ENCODE results near the gene HTR1A. TPM values are rescaled to one million over a fixed set of nuclear protein-coding genes. Genes with fewer than 3 reads are reported as not detected.

Gene HTR1A
- total RNA-seq, 2 experiments from 2014 or later, result not detected

DNA sequence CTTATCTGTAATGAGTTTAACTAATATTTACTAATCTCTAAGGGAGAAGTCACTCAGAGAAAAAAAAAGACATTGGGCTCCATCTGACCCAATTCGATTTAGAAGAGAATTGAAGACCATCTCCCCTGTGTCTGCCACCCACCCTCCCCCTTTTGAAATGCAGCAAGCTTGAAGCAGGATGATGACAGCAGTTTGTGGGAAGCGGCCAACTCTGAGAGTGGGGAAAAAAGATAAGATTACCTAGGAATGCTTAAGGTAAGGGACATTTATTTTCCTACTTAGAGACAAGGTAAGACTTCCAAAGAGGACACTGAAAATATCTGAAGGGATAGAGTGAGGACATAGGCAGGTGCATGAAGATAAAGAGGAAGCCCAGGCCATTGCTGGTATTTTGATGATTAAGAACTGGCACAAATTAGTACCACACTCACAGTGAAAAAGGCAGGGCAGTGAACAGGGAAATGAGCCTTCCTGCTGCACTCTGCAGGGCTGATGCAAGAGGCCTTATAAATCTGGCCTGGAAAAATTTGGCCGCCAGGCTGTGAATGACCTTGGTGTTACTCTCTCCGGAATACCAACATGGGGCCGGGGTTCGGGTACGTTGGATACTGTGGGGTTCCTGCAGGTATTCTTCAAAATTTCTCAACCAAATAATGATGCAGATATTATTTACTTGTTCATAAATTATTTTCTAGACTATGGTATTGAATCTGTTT is 42.3 kb downstream of the HTR1A start:
- Histone ChIP-seq H3K4me1 (ENCODE audit: insufficient read depth, low read length) (no peaks in the 10 kb centered on the region), H3K36me3 (ENCODE audit: insufficient read depth, low read length) (no peaks in the 10 kb centered on the region), H3K9me3 (ENCODE audit: control insufficient read depth in 1 of 2, insufficient read depth in 1 of 2, low read length in 2 of 2) (no peaks in the 10 kb centered on the region), H3K27me3 (ENCODE audit: control insufficient read depth in 1 of 2, insufficient read depth in 2 of 2, low read length in 2 of 2) (no peaks in the 10 kb centered on the region), H3K27ac (ENCODE audit: low read depth in 1 of 2, low read length in 2 of 2) (no peak overlapping the region), H3K4me3 (ENCODE audit: low read length) (no peak overlapping the region)
- ChIA-PET CTCF (no interaction called here), POLR2A (no interaction called here)
- Mint-ChIP-seq H3K27me3 (no peaks in the 10 kb centered on the region), H3K9me3 (peaks cover 7% of the 10 kb centered on the region), H3K4me3 (no peak overlapping the region), H3K27ac (no peak overlapping the region), H3K4me1 (ENCODE audit: low read depth) (no peaks in the 10 kb centered on the region), H3K36me3 (ENCODE audit: low read depth) (no peaks in the 10 kb centered on the region)
- DNase-seq (no peak), ATAC-seq (ENCODE audit: poor library complexity) (no peak)
- intact Hi-C loops (cut with DNase I, micrococcal nuclease), result no loop called here
- TF ChIP-seq, protein P1, sequence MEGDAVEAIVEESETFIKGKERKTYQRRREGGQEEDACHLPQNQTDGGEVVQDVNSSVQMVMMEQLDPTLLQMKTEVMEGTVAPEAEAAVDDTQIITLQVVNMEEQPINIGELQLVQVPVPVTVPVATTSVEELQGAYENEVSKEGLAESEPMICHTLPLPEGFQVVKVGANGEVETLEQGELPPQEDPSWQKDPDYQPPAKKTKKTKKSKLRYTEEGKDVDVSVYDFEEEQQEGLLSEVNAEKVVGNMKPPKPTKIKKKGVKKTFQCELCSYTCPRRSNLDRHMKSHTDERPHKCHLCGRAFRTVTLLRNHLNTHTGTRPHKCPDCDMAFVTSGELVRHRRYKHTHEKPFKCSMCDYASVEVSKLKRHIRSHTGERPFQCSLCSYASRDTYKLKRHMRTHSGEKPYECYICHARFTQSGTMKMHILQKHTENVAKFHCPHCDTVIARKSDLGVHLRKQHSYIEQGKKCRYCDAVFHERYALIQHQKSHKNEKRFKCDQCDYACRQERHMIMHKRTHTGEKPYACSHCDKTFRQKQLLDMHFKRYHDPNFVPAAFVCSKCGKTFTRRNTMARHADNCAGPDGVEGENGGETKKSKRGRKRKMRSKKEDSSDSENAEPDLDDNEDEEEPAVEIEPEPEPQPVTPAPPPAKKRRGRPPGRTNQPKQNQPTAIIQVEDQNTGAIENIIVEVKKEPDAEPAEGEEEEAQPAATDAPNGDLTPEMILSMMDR (IDR thresholded peaks at IDR 0.05), result no peak

DNA sequence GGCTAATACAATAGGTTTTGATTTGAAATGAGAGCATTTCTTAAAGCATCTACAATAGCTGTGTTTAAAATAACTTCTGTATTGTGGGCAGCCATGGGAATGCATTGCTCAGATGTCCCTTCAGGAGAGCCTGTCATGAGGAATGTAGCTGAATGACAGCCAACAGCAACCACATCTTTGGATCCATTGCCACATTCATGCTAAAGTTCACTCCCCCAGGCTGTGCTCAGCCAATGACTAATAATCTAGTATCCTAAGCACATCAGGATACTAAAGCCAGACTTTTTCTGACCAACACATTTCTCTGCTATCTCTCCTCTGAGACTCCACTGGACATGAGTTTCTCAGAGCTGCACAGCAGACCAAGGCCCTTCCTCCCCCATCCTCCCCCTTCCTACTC is 45.5 kb downstream of the HTR1A start:
- no peaks in the 10 kb centered on the region for H3K27me3 Mint-ChIP-seq
- H3K9me3 Mint-ChIP-seq, result peaks cover 12% of the 10 kb centered on the region
- H3K36me3 ChIP-seq (ENCODE audit: insufficient read depth, low read length), result no peaks in the 10 kb centered on the region
- H3K4me1 ChIP-seq (ENCODE audit: insufficient read depth, low read length), result no peaks in the 10 kb centered on the region
- TF ChIP-seq, protein P1 (IDR thresholded peaks at IDR 0.05), result no peak
- no peak overlapping the region for H3K4me3 ChIP-seq (ENCODE audit: low read length)
- ATAC-seq (ENCODE audit: poor library complexity) (no peak), DNase-seq (no peak)
- H3K9me3 ChIP-seq (ENCODE audit: control insufficient read depth in 1 of 2, insufficient read depth in 1 of 2, low read length in 2 of 2), result no peaks in the 10 kb centered on the region
- H3K27ac Mint-ChIP-seq, result no peak overlapping the region
- H3K27ac ChIP-seq (ENCODE audit: low read depth in 1 of 2, low read length in 2 of 2), result no peak overlapping the region
- POLR2A ChIA-PET, result no interaction called here
- no peak overlapping the region for H3K4me3 Mint-ChIP-seq
- H3K27me3 ChIP-seq (ENCODE audit: control insufficient read depth in 1 of 2, insufficient read depth in 2 of 2, low read length in 2 of 2), result no peaks in the 10 kb centered on the region
- intact Hi-C loops (cut with DNase I, micrococcal nuclease), result no loop called here
- no peaks in the 10 kb centered on the region for H3K4me1 Mint-ChIP-seq (ENCODE audit: low read depth)
- CTCF ChIA-PET, result no interaction called here
- no peaks in the 10 kb centered on the region for H3K36me3 Mint-ChIP-seq (ENCODE audit: low read depth)

DNA sequence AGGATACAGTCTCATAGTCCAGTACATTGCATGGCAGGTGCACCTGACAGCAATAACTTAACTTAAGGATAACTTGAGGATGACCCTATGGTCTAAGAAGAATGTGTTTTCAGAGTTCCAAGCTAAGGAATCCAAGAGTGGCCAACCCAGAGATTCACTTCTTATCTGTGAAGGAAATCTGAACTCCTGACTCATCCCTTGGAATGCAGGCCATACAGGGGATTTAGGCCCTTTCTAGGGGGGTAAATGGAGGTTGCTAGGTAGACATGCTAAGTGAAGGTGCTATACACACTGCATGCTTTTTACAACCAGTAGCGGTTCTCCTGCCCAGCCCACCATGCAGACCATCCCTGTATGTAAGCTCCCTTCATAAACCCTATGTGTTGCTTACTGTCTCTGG is 50.4 kb downstream of the HTR1A start:
- H3K27me3 Mint-ChIP-seq, result no peaks in the 10 kb centered on the region
- Histone ChIP-seq H3K9me3 (ENCODE audit: control insufficient read depth in 1 of 2, insufficient read depth in 1 of 2, low read length in 2 of 2) (no peaks in the 10 kb centered on the region), H3K4me1 (ENCODE audit: insufficient read depth, low read length) (no peaks in the 10 kb centered on the region), H3K27ac (ENCODE audit: low read depth in 1 of 2, low read length in 2 of 2) (no peak overlapping the region), H3K27me3 (ENCODE audit: control insufficient read depth in 1 of 2, insufficient read depth in 2 of 2, low read length in 2 of 2) (no peaks in the 10 kb centered on the region), H3K36me3 (ENCODE audit: insufficient read depth, low read length) (no peaks in the 10 kb centered on the region), H3K4me3 (ENCODE audit: low read length) (no peak overlapping the region)
- H3K4me1 Mint-ChIP-seq (ENCODE audit: low read depth), result no peaks in the 10 kb centered on the region
- peaks cover 5% of the 10 kb centered on the region for H3K9me3 Mint-ChIP-seq
- intact Hi-C loops (cut with DNase I, micrococcal nuclease), result no loop called here
- POLR2A ChIA-PET, result no interaction called here
- H3K4me3 Mint-ChIP-seq, result no peak overlapping the region
- CTCF ChIA-PET, result no interaction called here
- no peak for ATAC-seq (ENCODE audit: poor library complexity)
- TF ChIP-seq, protein P1 (IDR thresholded peaks at IDR 0.05), result no peak
- H3K27ac Mint-ChIP-seq, result no peak overlapping the region
- H3K36me3 Mint-ChIP-seq (ENCODE audit: low read depth), result no peaks in the 10 kb centered on the region
- DNase-seq, result no peak

Other genes starting within 250 kb of the HTR1A start
- not detected for gene RNF180, start 203.4 kb upstream of the HTR1A start, total RNA-seq